Loucy (cell line): ENCODE measurements around the gene RFC4.

Experiments
- H2AFZ ChIP-seq: fragments of 200-600 bp; sonication (generic); 2 replicates; pipeline ENCODE4 v1.6.0; 2016; ENCODE audit warnings: antibody characterized with exemption, mild to moderate bottlenecking, low read length, moderate library complexity
- H3F3A ChIP-seq: fragments of 200-600 bp; 2 replicates; pipeline ENCODE4 v1.6.0; 2016; ENCODE audit warnings: antibody characterized with exemption, low read depth, mild to moderate bottlenecking
- H3K27me3 ChIP-seq: fragments of 200-600 bp; sonication (generic); 2 replicates; pipeline ENCODE4 v1.6.1; 2014; ENCODE audit warnings: low read length, mild to moderate bottlenecking; ENCODE audit not compliant: insufficient read depth, poor library complexity, severe bottlenecking
- H3K36me3 ChIP-seq: fragments of 200-600 bp; sonication (generic); 2 replicates; pipeline ENCODE4 v1.6.1; 2016; ENCODE audit warnings: low read length; ENCODE audit not compliant: insufficient read depth
- H3K4me1 ChIP-seq: fragments of 200-600 bp; sonication (generic); 2 replicates; pipeline ENCODE4 v1.5.1; 2014; ENCODE audit warnings: low read length, mild to moderate bottlenecking; ENCODE audit not compliant: insufficient read depth, poor library complexity, severe bottlenecking
- H3K4me2 ChIP-seq: fragments of 200-600 bp; sonication (generic); 2 replicates; pipeline ENCODE4 v1.6.0; 2014; ENCODE audit warnings: antibody characterized with exemption, low read length, low read depth, mild to moderate bottlenecking; ENCODE audit not compliant: poor library complexity, severe bottlenecking
- H3K4me3 ChIP-seq: fragments of 200-600 bp; sonication (generic); 2 replicates; pipeline ENCODE4 v1.5.1; 2014; ENCODE audit warnings: low read length, mild to moderate bottlenecking, mixed read lengths; ENCODE audit not compliant: poor library complexity, severe bottlenecking
- H3K79me2 ChIP-seq: fragments of 200-600 bp; sonication (generic); 2 replicates; pipeline ENCODE4 v1.6.1; 2014; ENCODE audit warnings: low read length; ENCODE audit not compliant: insufficient read depth
- H3K9ac ChIP-seq: fragments of 200-600 bp; sonication (generic); 2 replicates; pipeline ENCODE4 v1.6.0; 2014; ENCODE audit warnings: mild to moderate bottlenecking, low read depth, low read length, moderate library complexity; ENCODE audit not compliant: poor library complexity, severe bottlenecking
- H3K9me2 ChIP-seq: fragments of 200-600 bp; sonication (generic); replicated peaks from 2 replicates; pipeline ENCODE4 v1.6.1; 2016; ENCODE audit warnings: low read depth, low read length, mixed read lengths
- H3K9me3 ChIP-seq: fragments of 200-600 bp; sonication (generic); 2 replicates; pipeline ENCODE4 v1.6.1; 2014; ENCODE audit warnings: mild to moderate bottlenecking, antibody characterized with exemption, low read length, low read depth; ENCODE audit not compliant: insufficient read depth
- H4K20me1 ChIP-seq: fragments of 200-600 bp; sonication (generic); 2 replicates; pipeline ENCODE4 v1.6.0; 2014; ENCODE audit warnings: antibody characterized with exemption, low read length, mild to moderate bottlenecking; ENCODE audit not compliant: insufficient read depth, poor library complexity, severe bottlenecking
- CTCF ChIP-seq: fragments of 200-600 bp; sonication (generic); conservative IDR thresholded peaks from 2 replicates; pipeline ENCODE4 v1.5.1; 2014; ENCODE audit warnings: mild to moderate bottlenecking, antibody characterized with exemption, low read length
- EZH2phosphoT487 ChIP-seq: fragments of 200-600 bp; IDR thresholded peaks from 2 replicates; pipeline ENCODE4 v1.6.1; 2018; ENCODE audit warnings: antibody characterized with exemption, mild to moderate bottlenecking, moderate library complexity, borderline replicate concordance

The RFC4 gene

GRCh38 chr3:186757686-186758220 is 48.5 kb downstream of the RFC4 start:
- H3K4me1 ChIP-seq: no peaks in the 10 kb centered on the region
- no peak overlapping the region for H2AFZ ChIP-seq
- H3K36me3 ChIP-seq: no peaks in the 10 kb centered on the region

GRCh38 chr3:186757214-186757613 is 49.1 kb downstream of the RFC4 start:
- Histone ChIP-seq H3K4me3 (no peak overlapping the region), H3K27me3 (no peaks in the 10 kb centered on the region), H3K9ac (no peak overlapping the region), H3K9me3 (no peaks in the 10 kb centered on the region), H3F3A (no peaks in the 10 kb centered on the region), H4K20me1 (no peaks in the 10 kb centered on the region), H3K9me2 (no peaks in the 10 kb centered on the region), H3K4me2 (no peak overlapping the region), H3K79me2 (no peaks in the 10 kb centered on the region), H3K36me3 (no peaks in the 10 kb centered on the region), H3K4me1 (no peaks in the 10 kb centered on the region), H2AFZ (no peak overlapping the region)
- TF ChIP-seq EZH2phosphoT487 (no peak), CTCF (no peak)

More at GRCh38 chr3:186757686-186758220, 48.5 kb downstream of the RFC4 start:
- Histone ChIP-seq H4K20me1 (no peaks in the 10 kb centered on the region), H3K9me2 (no peaks in the 10 kb centered on the region), H3K4me2 (no peak overlapping the region), H3F3A (no peaks in the 10 kb centered on the region), H3K27me3 (no peaks in the 10 kb centered on the region), H3K9me3 (no peaks in the 10 kb centered on the region), H3K79me2 (no peaks in the 10 kb centered on the region), H3K4me3 (no peak overlapping the region), H3K9ac (no peak overlapping the region)
- TF ChIP-seq CTCF (no peak), EZH2phosphoT487 (no peak)

GRCh38 chr3:186754871-186755270 is 51.4 kb downstream of the RFC4 start:
- TF ChIP-seq EZH2phosphoT487: no peak
- Histone ChIP-seq H3K4me3 (no peak overlapping the region), H2AFZ (no peak overlapping the region), H3K4me1 (no peaks in the 10 kb centered on the region), H3F3A (no peaks in the 10 kb centered on the region), H3K9me3 (no peaks in the 10 kb centered on the region), H3K9ac (no peak overlapping the region), H3K36me3 (no peaks in the 10 kb centered on the region), H3K4me2 (no peak overlapping the region), H3K79me2 (no peaks in the 10 kb centered on the region), H3K9me2 (no peaks in the 10 kb centered on the region), H3K27me3 (no peaks in the 10 kb centered on the region), H4K20me1 (no peaks in the 10 kb centered on the region)

- Histone ChIP-seq H4K20me1 (no peaks in the 10 kb centered on the region), H3K27me3 (no peaks in the 10 kb centered on the region), H3K4me2 (no peak overlapping the region), H3K36me3 (no peaks in the 10 kb centered on the region), H3K9me2 (no peaks in the 10 kb centered on the region), H3K9ac (no peak overlapping the region), H3K4me1 (no peaks in the 10 kb centered on the region), H2AFZ (no peak overlapping the region), H3K4me3 (no peak overlapping the region), H3F3A (no peaks in the 10 kb centered on the region), H3K9me3 (no peaks in the 10 kb centered on the region), H3K79me2 (no peaks in the 10 kb centered on the region)
- TF ChIP-seq CTCF (no peak), EZH2phosphoT487 (no peak)
Measured at GRCh38 chr3:186754006-186754405, 52.3 kb downstream of the RFC4 start.
